SK-N-SH treated with all-trans-retinoic acid at 6 μM for 48 hours (cell line): Measurements from ENCODE around the gene C17orf78.

ENCODE experiments used
- BACH2 ChIP-seq: fragments of 250-450 bp; sonication (Bioruptor Pico); IDR thresholded peaks from 2 replicates; pipeline ENCODE4 v1.9.0; 2021; ENCODE audit warnings: mild to moderate bottlenecking, borderline replicate concordance
- CREB5 ChIP-seq: fragments of 250-450 bp; sonication (Bioruptor Pico); IDR thresholded peaks from 2 replicates; pipeline ENCODE4 v1.5.1; 2020; ENCODE audit warnings: low read depth, mild to moderate bottlenecking, moderate library complexity
- CSDC2 ChIP-seq: fragments of 250-450 bp; sonication (Bioruptor Pico); IDR thresholded peaks from 2 replicates; pipeline ENCODE4 v1.5.0; 2020; ENCODE audit warnings: mild to moderate bottlenecking, moderate library complexity
- CSRNP3 ChIP-seq: fragments of 250-450 bp; sonication (Bioruptor Pico); IDR thresholded peaks from 2 replicates; pipeline ENCODE4 v1.5.1; 2021; ENCODE audit warnings: mild to moderate bottlenecking, moderate library complexity
- ESRRG ChIP-seq: fragments of 250-450 bp; sonication (Bioruptor Pico); IDR thresholded peaks from 2 replicates; pipeline ENCODE4 v1.6.1; 2021; ENCODE audit warnings: mild to moderate bottlenecking
- OSR1 ChIP-seq: fragments of 250-450 bp; sonication (Bioruptor Pico); IDR thresholded peaks from 2 replicates; pipeline ENCODE4 v1.8.0; 2022; ENCODE audit warnings: moderate library complexity, mild to moderate bottlenecking, inconsistent platforms
- PATZ1 ChIP-seq: fragments of 250-450 bp; sonication (Bioruptor Pico); IDR thresholded peaks from 2 replicates; pipeline ENCODE4 v1.8.0; 2020; ENCODE audit warnings: mild to moderate bottlenecking, moderate library complexity, borderline replicate concordance
- RARB ChIP-seq: fragments of 250-450 bp; sonication (Bioruptor Pico); IDR thresholded peaks from 2 replicates; pipeline ENCODE4 v1.8.0; 2021; ENCODE audit warnings: mild to moderate bottlenecking, moderate library complexity
- TCF4 ChIP-seq: fragments of 250-450 bp; sonication (Bioruptor Pico); IDR thresholded peaks from 2 replicates; pipeline ENCODE4 v1.8.0; 2021; ENCODE audit warnings: mild to moderate bottlenecking, moderate library complexity, borderline replicate concordance
- ZC3H10 ChIP-seq: fragments of 250-450 bp; sonication (Bioruptor Pico); IDR thresholded peaks from 2 replicates; pipeline ENCODE4 v1.5.1; 2021; ENCODE audit warnings: mild to moderate bottlenecking, moderate library complexity
- ZFP3 ChIP-seq: fragments of 250-450 bp; sonication (Bioruptor Pico); IDR thresholded peaks from 2 replicates; pipeline ENCODE4 v1.5.0; 2020; ENCODE audit warnings: mild to moderate bottlenecking, moderate library complexity
- ZFP30 ChIP-seq: fragments of 450-650 bp; formaldehyde crosslinking; IDR thresholded peaks from 2 replicates; pipeline ENCODE4 v1.5.0; 2022; ENCODE audit warnings: mild to moderate bottlenecking, moderate library complexity

GRCh38 chr17:37438141-37438540 lies 62.4 kb downstream of the C17orf78 start:
- TF ChIP-seq ZFP30 (CRISPR knock-in tag) (no peak), ZFP3 (CRISPR knock-in tag) (no peak), BACH2 (CRISPR knock-in tag) (no peak), ZC3H10 (CRISPR knock-in tag) (no peak), CSDC2 (CRISPR knock-in tag) (no peak), CREB5 (CRISPR knock-in tag) (no peak), ESRRG (CRISPR knock-in tag) (no peak), CSRNP3 (no peak), PATZ1 (no peak), OSR1 (no peak), TCF4 (CRISPR knock-in tag) (no peak), RARB (CRISPR knock-in tag) (no peak)
